ENCODE data around the gene PATZ1.

GRCh38 chr22:31286360-31287255, 59.5 kb downstream of the PATZ1 start:
- TF ChIP-seq CTCF (IDR thresholded peaks at IDR 0.05) (no peak), HMGXB4 (CRISPR knock-in tag; IDR thresholded peaks at IDR 0.05; ENCODE audit: borderline replicate concordance) (no peak), EP300 (IDR thresholded peaks at IDR 0.05) (no peak), CHD4 (IDR thresholded peaks at IDR 0.05; ENCODE audit: borderline replicate concordance) (no peak), FOSL2 (IDR thresholded peaks at IDR 0.05) (no peak), FOSL2 (CRISPR knock-in tag; IDR thresholded peaks at IDR 0.05) (no peak), POLR2A (IDR thresholded peaks at IDR 0.05; ENCODE audit: low read length) (no peak), CEBPB (IDR thresholded peaks at IDR 0.05) (no peak), CHD2 (IDR thresholded peaks at IDR 0.05; ENCODE audit: low read length, partially characterized antibody) (no peak)

Measured in A549 (cell line).